Heart left ventricle (tissue), 16 donors: Measurements from ENCODE around the gene MPST. TPM values are rescaled to one million over a fixed set of nuclear protein-coding genes. Genes with fewer than 3 reads are reported as not detected.

Experiments
- ATAC-seq, 4 donors: fragments of 200-7000 bp; cut with Tn5 transposase; one replicate each; pipeline ENCODE4 v1.9.1; 2020 to 2022; ENCODE audit warnings: moderate library complexity in 4 of 4, mild to moderate bottlenecking in 3 of 4, moderate number of reproducible peaks in 1 of 4
- DNase-seq, 5 donors: peaks; one replicate each; pipeline ENCODE4 v3.0.0-alpha.2; 2020
- H3K27ac ChIP-seq, 12 donors: fragments of 200-600 bp; sonication (generic) in 4 of 12; one replicate each; pipeline versions ENCODE4 v1.5.0 to v1.8.0; 2016 to 2022; ENCODE audit warnings: mild to moderate bottlenecking in 2 of 12
- H3K27me3 ChIP-seq, 9 donors: fragments of 200-600 bp; sonication (generic) in 2 of 9; one replicate each; pipeline versions ENCODE4 v1.5.1 to v1.8.0; 2016 to 2022; ENCODE audit warnings: mild to moderate bottlenecking in 3 of 9
- H3K36me3 ChIP-seq, 9 donors: fragments of 200-600 bp; sonication (generic) in 2 of 9; one replicate each; pipeline versions ENCODE4 v1.5.0 to v1.8.0; 2018 to 2022; ENCODE audit warnings: mild to moderate bottlenecking in 2 of 9
- H3K4me1 ChIP-seq, 12 donors: fragments of 200-600 bp; sonication (generic) in 4 of 12; one replicate each; pipeline versions ENCODE4 v1.5.0 to v1.8.0; 2016 to 2022; ENCODE audit warnings: mild to moderate bottlenecking in 3 of 12
- H3K4me3 ChIP-seq, 12 donors: fragments of 200-600 bp; sonication (generic) in 4 of 12; one replicate each; pipeline versions ENCODE4 v1.5.0 to v1.8.0; 2017 to 2022; ENCODE audit warnings: mild to moderate bottlenecking in 9 of 12, moderate library complexity in 4 of 12
- H3K9me3 ChIP-seq, 12 donors: fragments of 200-600 bp; sonication (generic) in 4 of 12; one replicate each; pipeline versions ENCODE4 v1.5.0 to v1.8.0; 2016 to 2022; ENCODE audit warnings: mild to moderate bottlenecking in 1 of 12
- POLR2A ChIP-seq, 2 donors: fragments of 450-650 bp; IDR thresholded peaks; one replicate each; pipeline ENCODE4 v1.6.1; 2017; ENCODE audit warnings: antibody characterized with exemption in 2 of 2, mild to moderate bottlenecking in 2 of 2, moderate library complexity in 2 of 2
- WGBS, 4 donors: extraction: QIAGEN DNeasy Blood & Tissue Kit in 2 of 4; methylation state at CpG; one replicate each; pipeline versions ENCODE4 v1.1.5 to v1.1.7; 2013 to 2018; 5-methylcytosine and 5-hydroxymethylcytosine counted together
- intact Hi-C, 10 donors: fragments of 100-400 bp; cut with DNase I; formaldehyde crosslinking; loops; one replicate each; pipeline versions ENCODE4 v1.11.1 to v1.14.2; 2022
- polyA plus RNA-seq, 2 donors: library from polyadenylated mRNA; stranded (reverse); fragments of 200-250 nt; gene quantifications; one replicate each; pipeline ENCODE4 v1.2.3, GENCODE V29; 2013
- total RNA-seq, 9 donors: library from RNA; depleted of rRNA in 2 of 9; stranded (reverse); fragments of >200 nt in 2 of 9; fragmentation: NEBNext Ultra II Directional in 3 of 9; extraction: Animal tissue kit (Norgen Biotek cat#: 25700) in 3 of 9; gene quantifications; one replicate each; pipeline versions ENCODE4 v1.1.0 to v1.2.4, GENCODE V29; 2016 to 2023
- TF ChIP-seq, protein P1 (sequence below), 12 donors: fragments of 200-600 bp; sonication (generic) in 4 of 12; IDR thresholded peaks; one replicate each; pipeline versions ENCODE4 v1.5.0 to v1.8.0; 2018 to 2022; ENCODE audit warnings: antibody characterized with exemption in 12 of 12, mild to moderate bottlenecking in 5 of 12
- donor health status: ischemic (EF 13 %, LVEDD 7.1; RV severe dilation, severe dysfunction).
- donor health status: healthy with polysubstance abuse.
- donor health status: DM: no; HTN: yes; CAD: no.
- donor health status: DM: no; HTN: no; CAD: no.
- donor health status: ischemic (EF 25% LVEDD 6.9; RV normal size, moderate dysfunction).
- donor health status: ischemic (EF 25% LVEDD 5.7; RV mildly dilated, moderate dysfunction).
- donor health status: healthy.
- donor health status: DM: yes; HTN: yes; CAD: no.
- donor health status: ischemic (EF 35%, LVEDD 5.7; RV mildly dilated, moderate dysfunction).
- donor health status: nonischemic (EF 11% LVEDD 7.7; RV severe dilation, severe dysfunction).
- donor health status: DM: yes; HTN: yes; CAD: no.
- donor health status: PGD.
- donor health status: ischemic (EF 29% LVEDD 5.4; RV normal size, mild dysfunction).
- donor health status: nonischemic (EF 23%, LVEDD 6.1; RV moderate dilation, normal function).

The MPST gene
- total and polyA plus RNA-seq, 11 donors = 27.5 to 157 (median 59.9) TPM

DNA sequence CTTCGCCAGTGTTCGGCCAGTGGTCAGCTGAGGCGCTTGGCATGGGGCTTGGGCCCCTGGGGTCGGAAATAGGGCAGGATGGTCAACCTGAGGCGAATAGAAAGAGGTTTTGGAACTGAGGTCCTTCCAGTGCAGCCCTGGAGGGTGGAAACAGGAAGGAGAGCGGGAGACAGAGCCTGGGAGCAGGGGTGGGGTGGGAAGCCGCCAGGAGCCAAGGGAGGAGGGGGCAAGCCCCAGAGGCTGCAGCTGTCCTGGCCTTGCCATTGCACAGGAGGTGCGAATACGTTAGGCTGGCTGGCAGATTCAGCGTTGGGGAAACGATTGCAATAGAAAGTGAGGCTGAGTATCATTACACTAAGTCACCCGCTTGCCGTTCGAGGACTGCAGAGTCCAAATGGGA is 18.1 kb downstream of the MPST start:
- TF ChIP-seq, protein P1, sequence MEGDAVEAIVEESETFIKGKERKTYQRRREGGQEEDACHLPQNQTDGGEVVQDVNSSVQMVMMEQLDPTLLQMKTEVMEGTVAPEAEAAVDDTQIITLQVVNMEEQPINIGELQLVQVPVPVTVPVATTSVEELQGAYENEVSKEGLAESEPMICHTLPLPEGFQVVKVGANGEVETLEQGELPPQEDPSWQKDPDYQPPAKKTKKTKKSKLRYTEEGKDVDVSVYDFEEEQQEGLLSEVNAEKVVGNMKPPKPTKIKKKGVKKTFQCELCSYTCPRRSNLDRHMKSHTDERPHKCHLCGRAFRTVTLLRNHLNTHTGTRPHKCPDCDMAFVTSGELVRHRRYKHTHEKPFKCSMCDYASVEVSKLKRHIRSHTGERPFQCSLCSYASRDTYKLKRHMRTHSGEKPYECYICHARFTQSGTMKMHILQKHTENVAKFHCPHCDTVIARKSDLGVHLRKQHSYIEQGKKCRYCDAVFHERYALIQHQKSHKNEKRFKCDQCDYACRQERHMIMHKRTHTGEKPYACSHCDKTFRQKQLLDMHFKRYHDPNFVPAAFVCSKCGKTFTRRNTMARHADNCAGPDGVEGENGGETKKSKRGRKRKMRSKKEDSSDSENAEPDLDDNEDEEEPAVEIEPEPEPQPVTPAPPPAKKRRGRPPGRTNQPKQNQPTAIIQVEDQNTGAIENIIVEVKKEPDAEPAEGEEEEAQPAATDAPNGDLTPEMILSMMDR (IDR thresholded peaks at IDR 0.05) = no peak
- no peak for TF ChIP-seq POLR2A (IDR thresholded peaks at IDR 0.05)
- Histone ChIP-seq H3K4me1 (peaks cover 0 to 3% (median 0%) of the 10 kb centered on the region in 12 donors), H3K4me3 (no peak overlapping the region), H3K27ac (no peak overlapping the region), H3K9me3 (no peaks in the 10 kb centered on the region), H3K36me3 (no peaks in the 10 kb centered on the region), H3K27me3 (peaks cover 0 to 23% (median 3%) of the 10 kb centered on the region in 9 donors)
- 49 to 61% (median 54%) methylated on average over 14 of the region's 14 CpGs for WGBS, 4 donors
- ATAC-seq (no peak), DNase-seq (no peak)
- intact Hi-C loops = no loop called here

- Histone ChIP-seq H3K4me1 (peaks cover 0 to 7% (median 0%) of the 10 kb centered on the region in 12 donors), H3K36me3 (no peaks in the 10 kb centered on the region), H3K9me3 (no peaks in the 10 kb centered on the region), H3K27ac (no peak overlapping the region), H3K27me3 (peaks cover 0 to 23% (median 3%) of the 10 kb centered on the region in 9 donors), H3K4me3 (no peak overlapping the region)
- no peak for DNase-seq
- WGBS, 4 donors = 82 to 89% (median 85%) methylated on average over 2 of the region's 2 CpGs
- intact Hi-C loops = no loop called here
- no peak for ATAC-seq
- TF ChIP-seq, protein P1 (IDR thresholded peaks at IDR 0.05) = no peak
- no peak for TF ChIP-seq POLR2A (IDR thresholded peaks at IDR 0.05)
Observed at GRCh38 chr22:37039466-37039865, 19.9 kb downstream of the MPST start.

DNA sequence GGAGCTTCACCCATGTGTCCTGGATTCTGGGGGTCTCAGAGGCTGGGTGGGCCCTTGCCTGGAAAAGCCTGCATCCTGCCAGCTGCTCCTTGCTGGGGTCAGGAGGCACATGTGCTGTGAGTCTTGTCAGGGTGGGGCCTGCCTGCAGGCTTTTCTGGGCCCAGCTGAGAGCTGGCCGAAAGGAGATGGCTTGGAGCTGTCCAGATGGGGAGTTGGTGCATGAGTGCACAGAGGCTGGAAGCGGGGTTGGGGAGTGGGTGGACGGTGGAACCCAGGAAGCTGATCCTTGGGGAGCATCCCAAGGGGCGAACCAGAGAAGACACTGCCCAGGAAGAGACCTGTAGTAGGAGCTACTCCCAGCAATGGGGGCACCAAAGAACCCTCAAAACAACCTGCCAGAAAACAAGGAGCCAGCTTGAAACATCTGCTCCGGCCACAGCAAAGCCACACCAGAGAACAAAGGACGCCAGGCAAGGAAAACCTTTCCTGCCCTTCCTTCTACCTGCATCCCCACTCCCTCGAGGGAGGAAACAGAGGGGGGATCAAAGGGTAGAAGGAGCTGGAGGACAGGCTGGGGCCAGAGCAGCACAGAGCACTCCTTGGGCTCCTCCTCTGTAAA is 23.8 kb downstream of the MPST start:
- no peak overlapping the region for H3K27ac ChIP-seq
- peaks cover 0 to 7% (median 0%) of the 10 kb centered on the region in 12 donors for H3K4me1 ChIP-seq
- TF ChIP-seq, protein P1 (IDR thresholded peaks at IDR 0.05) = no peak
- no peak for TF ChIP-seq POLR2A (IDR thresholded peaks at IDR 0.05)
- H3K27me3 ChIP-seq = peaks cover 0 to 6% (median 0%) of the 10 kb centered on the region in 9 donors
- 66 to 79% (median 72%) methylated on average over 7 of the region's 7 CpGs for WGBS, 4 donors
- no peak overlapping the region for H3K4me3 ChIP-seq
- ATAC-seq (no peak), DNase-seq (no peak)
- H3K9me3 ChIP-seq = no peaks in the 10 kb centered on the region
- H3K36me3 ChIP-seq = no peaks in the 10 kb centered on the region
- intact Hi-C loops = loop anchor here in 6 of 10 donors (5.0 to 10.0 kb wide), 4 partner anchors 169 to 261 kb away; no protein-coding TSS in a partner anchor

GRCh38 chr22:37043828-37044538 is 24.4 kb downstream of the MPST start:
- Histone ChIP-seq H3K36me3 (no peaks in the 10 kb centered on the region), H3K27ac (no peak overlapping the region), H3K9me3 (no peaks in the 10 kb centered on the region), H3K4me1 (peaks cover 0 to 7% (median 0%) of the 10 kb centered on the region in 12 donors), H3K27me3 (peaks cover 0 to 6% (median 0%) of the 10 kb centered on the region in 9 donors), H3K4me3 (no peak overlapping the region)
- no peak for TF ChIP-seq POLR2A (IDR thresholded peaks at IDR 0.05)
- TF ChIP-seq, protein P1 (IDR thresholded peaks at IDR 0.05) = peak; percentile 42 to 79 (median 58)
- DNase-seq = peak; percentile 54 to 78 (median 69)
- 28 to 48% (median 33%) methylated on average over 9 to 17 of the region's 17 CpGs for WGBS, 4 donors
- ATAC-seq = peak; percentile 72 to 96 (median 88)
- intact Hi-C loops = loop anchor here in 6 of 10 donors (1.0 to 10.0 kb wide), 5 partner anchors 169 to 262 kb away; no protein-coding TSS in a partner anchor
